ENCODE measurements around the gene PCDHA1.
A peak's percentile ranks its signal among the peaks of the same experiment; 100 is the strongest.

Gene PCDHA1

DNA sequence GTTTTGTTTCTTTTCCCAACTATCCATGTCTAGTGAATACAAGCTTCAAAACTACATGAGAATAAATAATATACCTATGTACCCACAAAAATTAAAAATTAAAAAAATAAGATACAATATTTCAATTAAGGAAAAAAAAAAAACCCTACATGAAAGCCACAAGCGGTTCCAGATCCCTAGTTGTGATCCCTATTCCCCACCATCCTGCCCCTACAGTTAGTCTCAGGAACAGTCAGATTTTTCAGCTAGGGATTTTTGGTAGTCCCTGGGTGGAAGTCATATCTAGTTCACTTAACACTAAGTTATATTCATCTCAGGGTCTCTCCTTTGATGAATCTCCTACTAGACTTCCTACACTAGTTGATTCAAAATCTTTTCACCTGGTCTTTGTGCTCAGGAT is 246.7 kb downstream of the PCDHA1 start:
- H3K4me3 ChIP-seq: no peak overlapping the region
- no peak overlapping the region for H3K27ac ChIP-seq
- TF ChIP-seq, protein P1, sequence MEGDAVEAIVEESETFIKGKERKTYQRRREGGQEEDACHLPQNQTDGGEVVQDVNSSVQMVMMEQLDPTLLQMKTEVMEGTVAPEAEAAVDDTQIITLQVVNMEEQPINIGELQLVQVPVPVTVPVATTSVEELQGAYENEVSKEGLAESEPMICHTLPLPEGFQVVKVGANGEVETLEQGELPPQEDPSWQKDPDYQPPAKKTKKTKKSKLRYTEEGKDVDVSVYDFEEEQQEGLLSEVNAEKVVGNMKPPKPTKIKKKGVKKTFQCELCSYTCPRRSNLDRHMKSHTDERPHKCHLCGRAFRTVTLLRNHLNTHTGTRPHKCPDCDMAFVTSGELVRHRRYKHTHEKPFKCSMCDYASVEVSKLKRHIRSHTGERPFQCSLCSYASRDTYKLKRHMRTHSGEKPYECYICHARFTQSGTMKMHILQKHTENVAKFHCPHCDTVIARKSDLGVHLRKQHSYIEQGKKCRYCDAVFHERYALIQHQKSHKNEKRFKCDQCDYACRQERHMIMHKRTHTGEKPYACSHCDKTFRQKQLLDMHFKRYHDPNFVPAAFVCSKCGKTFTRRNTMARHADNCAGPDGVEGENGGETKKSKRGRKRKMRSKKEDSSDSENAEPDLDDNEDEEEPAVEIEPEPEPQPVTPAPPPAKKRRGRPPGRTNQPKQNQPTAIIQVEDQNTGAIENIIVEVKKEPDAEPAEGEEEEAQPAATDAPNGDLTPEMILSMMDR (IDR thresholded peaks at IDR 0.05): no peak
- DNase-seq (ENCODE audit: low spot score): no peak

DNA sequence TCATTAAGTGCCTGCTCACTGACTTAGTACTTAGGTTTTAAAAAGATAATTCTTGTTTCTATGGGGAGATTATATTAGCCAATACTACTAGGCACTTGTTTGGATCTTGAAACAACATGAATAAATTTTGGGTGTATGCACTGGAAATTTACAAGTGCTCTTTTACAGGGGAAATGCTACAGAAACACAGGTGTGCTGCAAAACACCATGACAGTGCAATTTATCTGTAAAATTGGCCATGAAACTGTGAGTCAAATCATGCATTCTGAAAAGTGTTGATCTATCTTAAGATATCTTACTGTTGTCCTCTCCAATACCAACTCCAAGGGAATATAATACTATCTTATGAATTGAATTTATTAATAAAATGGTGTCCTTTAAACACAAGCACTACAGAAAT is 253.1 kb downstream of the PCDHA1 start:
- H3K27ac ChIP-seq: no peak overlapping the region
- TF ChIP-seq, protein P1 (IDR thresholded peaks at IDR 0.05): no peak
- no peak overlapping the region for H3K4me3 ChIP-seq
- DNase-seq (ENCODE audit: low spot score): no peak

GRCh38 chr5:141039517-141039916 is 253.6 kb downstream of the PCDHA1 start:
- TF ChIP-seq, protein P1 (IDR thresholded peaks at IDR 0.05): no peak
- Histone ChIP-seq H3K27ac (no peak overlapping the region), H3K4me3 (no peak overlapping the region)
- DNase-seq (ENCODE audit: low spot score): no peak

GRCh38 chr5:141040093-141040770 is 254.3 kb downstream of the PCDHA1 start:
- no peak for DNase-seq (ENCODE audit: low spot score)
- H3K4me3 ChIP-seq: peak overlapping the region; percentile 65
- peak overlapping the region in 1 of 2 donors; percentile 55 for H3K27ac ChIP-seq
- TF ChIP-seq, protein P1 (IDR thresholded peaks at IDR 0.05): no peak

GRCh38 chr5:141040771-141041426 is 255.0 kb downstream of the PCDHA1 start:
- peak; percentile 90 for DNase-seq (ENCODE audit: low spot score)
- Histone ChIP-seq H3K4me3 (peak overlapping the region; percentile 65), H3K27ac (peak overlapping the region in 1 of 2 donors; percentile 55)
- TF ChIP-seq, protein P1 (IDR thresholded peaks at IDR 0.05): peak; percentile 83

DNA sequence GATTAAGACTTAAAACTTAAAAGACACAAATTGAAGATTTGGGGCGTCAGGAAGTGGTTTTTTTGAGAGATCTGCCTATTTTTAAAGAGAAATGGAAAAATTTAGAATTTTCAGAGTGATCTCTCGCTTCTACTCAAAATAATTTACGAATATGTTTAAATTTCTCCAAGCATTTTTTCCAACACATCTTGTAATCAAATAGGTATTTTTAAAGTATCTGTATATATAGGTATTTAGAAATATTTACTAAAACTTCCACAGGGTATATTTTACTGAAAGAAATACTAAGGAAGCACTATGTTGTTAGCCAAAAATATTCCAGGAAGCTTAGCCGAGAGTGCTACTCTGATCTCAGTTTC is 255.5 kb downstream of the PCDHA1 start:
- Histone ChIP-seq H3K4me3 (no peak overlapping the region), H3K27ac (no peak overlapping the region)
- TF ChIP-seq, protein P1 (IDR thresholded peaks at IDR 0.05): no peak
- no peak for DNase-seq (ENCODE audit: low spot score)

DNA sequence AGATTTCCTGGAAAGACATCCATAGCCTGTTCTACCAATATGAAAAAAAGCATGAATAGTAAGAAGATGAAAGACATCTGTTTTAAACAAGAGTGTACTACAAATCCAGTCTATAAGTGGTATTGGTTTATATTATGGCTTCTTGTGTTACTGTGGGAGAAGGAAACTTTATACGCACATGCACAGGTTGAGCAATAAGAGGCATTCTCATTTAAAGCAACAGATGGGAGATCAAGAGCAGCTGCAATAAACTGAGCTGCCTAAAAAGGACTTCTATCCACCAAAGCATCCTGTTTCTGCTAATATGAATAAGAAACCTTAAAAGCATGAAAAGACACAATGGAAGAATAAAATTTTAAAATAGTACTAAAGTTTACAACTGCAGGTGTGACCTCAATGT is 256.6 kb downstream of the PCDHA1 start:
- DNase-seq (ENCODE audit: low spot score): no peak
- Histone ChIP-seq H3K4me3 (no peak overlapping the region), H3K27ac (no peak overlapping the region)
- TF ChIP-seq, protein P1 (IDR thresholded peaks at IDR 0.05): no peak

Measured in coronary artery (tissue), 2 donors.